ENCODE measurements around the gene EBPL. TPM values are rescaled to one million over a fixed set of nuclear protein-coding genes. Genes with fewer than 3 reads are reported as not detected.
"Not testable (repeated sequence)": the region's sequence is repeated elsewhere in the genome, so short reads cannot be mapped to it uniquely, and the experiment has no call there.

EBPL gene
- total RNA-seq, 4 donors from 2014 or later: 36.1 to 51.7 (median 39.6) TPM

DNA sequence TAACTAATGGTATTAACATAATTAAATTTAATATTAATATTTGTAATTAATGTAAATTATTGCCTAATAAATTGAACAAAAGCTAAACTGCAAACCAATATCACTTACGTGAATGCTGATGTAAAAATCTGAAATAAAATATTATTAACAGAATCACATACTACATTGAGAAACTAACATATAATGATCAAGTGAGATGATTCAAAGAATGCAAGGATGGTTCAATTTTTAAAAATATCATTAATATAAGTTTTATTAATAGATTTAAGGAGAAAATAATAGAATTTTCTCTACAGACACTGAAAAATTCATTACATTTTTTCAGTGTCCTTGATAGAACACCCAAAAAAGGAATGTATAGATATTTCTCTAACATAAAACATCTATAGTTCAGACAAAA is 23.5 kb upstream of the EBPL start:
- no peak for DNase-seq (ENCODE audit: low spot score)
- TF ChIP-seq CTCF (IDR thresholded peaks at IDR 0.05): no peak
- no peak for ATAC-seq (ENCODE audit: low FRiP score)

DNA sequence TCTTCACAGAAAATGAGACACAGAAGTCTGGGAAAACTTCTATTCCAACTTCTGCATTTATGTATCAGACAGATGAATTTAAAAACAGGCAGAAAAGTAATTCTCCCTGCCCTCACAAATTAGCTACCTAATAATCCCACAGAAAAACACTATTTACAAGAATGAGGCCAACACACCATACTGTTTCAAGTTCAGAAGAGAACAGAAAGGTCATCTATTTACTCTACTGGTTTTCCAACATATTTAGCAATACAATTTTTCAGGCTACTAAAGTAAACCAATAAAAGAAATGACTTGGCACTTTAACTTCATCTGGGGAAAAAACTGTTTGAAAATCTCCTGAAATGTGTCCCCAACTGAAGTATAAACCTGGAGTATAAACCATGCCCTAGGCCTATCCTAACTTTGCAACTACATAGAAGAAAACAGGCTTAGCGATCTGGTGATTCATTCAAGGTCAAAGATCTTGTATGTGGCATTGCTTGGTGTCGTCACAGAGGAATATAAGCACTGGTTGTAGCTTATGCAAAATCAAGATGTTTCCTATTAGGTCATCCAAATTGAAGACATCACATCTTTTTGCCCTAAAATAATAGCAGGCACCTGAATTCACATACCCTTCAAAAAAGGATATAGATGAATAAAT is 20.1 kb upstream of the EBPL start:
- ATAC-seq (ENCODE audit: low FRiP score): no peak
- no peak for TF ChIP-seq CTCF (IDR thresholded peaks at IDR 0.05)

DNA sequence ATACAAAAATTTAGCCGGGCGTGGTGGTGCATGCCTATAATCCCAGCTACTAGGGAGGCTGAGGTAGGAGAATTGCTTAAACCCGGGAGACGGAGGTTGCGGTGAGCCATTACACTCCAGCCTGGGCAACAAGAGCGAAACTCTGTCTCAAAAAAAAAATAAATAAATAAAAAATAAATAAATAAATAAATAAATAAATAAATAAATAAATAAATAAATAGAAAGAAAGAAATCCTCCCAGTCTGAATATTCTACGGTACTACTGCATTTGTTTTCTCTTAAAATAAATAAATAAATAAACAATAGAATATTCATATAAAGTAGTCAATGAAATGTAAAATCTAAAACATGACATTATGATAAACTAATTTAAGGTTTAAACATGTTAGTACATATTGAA is 13.0 kb upstream of the EBPL start:
- DNase-seq (ENCODE audit: low spot score); ATAC-seq (ENCODE audit: low FRiP score): not testable (repeated sequence)

More for the DNA sequence above, 20.1 kb upstream of the EBPL start:
- DNase-seq (ENCODE audit: low spot score): no peak

DNA sequence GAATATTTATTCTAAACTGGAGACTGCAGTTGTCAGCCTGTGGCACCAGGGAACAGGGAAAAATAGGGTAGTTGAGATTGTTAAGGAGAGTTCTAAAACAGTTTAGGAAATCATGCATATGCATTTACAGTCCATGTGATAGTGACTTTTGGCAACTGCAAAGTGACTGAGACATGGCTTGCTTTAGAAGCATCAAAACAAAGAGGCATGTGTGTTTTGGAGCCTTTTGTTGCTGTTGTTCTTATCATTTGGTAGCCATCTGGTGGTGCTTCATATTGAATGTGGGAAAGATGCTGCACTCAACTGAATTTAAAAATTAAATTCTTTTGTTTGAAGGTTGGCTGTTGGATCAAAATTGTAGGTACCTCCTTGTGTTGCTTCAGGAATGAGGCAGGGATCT is 10.2 kb upstream of the EBPL start:
- TF ChIP-seq CTCF (IDR thresholded peaks at IDR 0.05): no peak
- DNase-seq (ENCODE audit: low spot score) (no peak), ATAC-seq (ENCODE audit: low FRiP score) (no peak)

DNA sequence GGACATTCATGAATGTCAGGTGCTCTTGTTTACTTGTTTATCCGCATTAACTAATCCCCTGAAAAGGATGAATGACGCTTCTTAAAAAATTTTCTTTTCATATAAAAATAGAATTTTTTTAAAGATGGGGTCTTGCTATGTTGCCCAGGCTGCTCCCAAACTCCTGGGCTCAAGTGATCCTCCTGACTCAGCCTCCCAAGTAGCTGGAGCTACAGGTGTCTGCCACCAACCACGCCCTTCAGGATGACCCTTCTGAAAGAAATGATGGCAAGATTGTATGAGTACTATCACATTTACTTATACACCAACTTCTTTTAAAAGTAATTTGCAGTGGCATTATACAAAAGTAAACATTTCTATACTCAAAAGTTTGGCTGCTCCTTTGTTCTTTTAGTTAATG is 6.2 kb upstream of the EBPL start:
- DNase-seq (ENCODE audit: low spot score): no peak
- no peak for TF ChIP-seq CTCF (IDR thresholded peaks at IDR 0.05)
- no peak for ATAC-seq (ENCODE audit: low FRiP score)

- DNase-seq (ENCODE audit: low spot score) (no peak), ATAC-seq (ENCODE audit: low FRiP score) (no peak)
- no peak for TF ChIP-seq CTCF (IDR thresholded peaks at IDR 0.05)
Observed at GRCh38 chr13:49694446-49694845, 3.2 kb upstream of the EBPL start.

- no peak for ATAC-seq (ENCODE audit: low FRiP score)
Observed at GRCh38 chr13:49693877-49694276, 2.6 kb upstream of the EBPL start.

More at GRCh38 chr13:49693877-49694276, 2.6 kb upstream of the EBPL start:
- TF ChIP-seq CTCF (IDR thresholded peaks at IDR 0.05): no peak
- DNase-seq (ENCODE audit: low spot score): no peak

Data from omental fat pad (tissue), 4 donors.